Adipose tissue (tissue), 3 donors: ENCODE measurements around the gene ZFP69B. TPM values are rescaled to one million over a fixed set of nuclear protein-coding genes. Genes with fewer than 3 reads are reported as not detected.

ENCODE experiments used
- H3K27ac ChIP-seq: one replicate; pipeline ENCODE4 v1.5.1; 2013; ENCODE audit warnings: low read depth, low read length
- WGBS, 3 donors: extraction: QIAGEN DNeasy Blood & Tissue Kit; methylation state at CpG; one replicate each; pipeline ENCODE4 v1.1.7; 2013; 5-methylcytosine and 5-hydroxymethylcytosine counted together
- polyA plus RNA-seq, 3 donors: library from polyadenylated mRNA; stranded (reverse); fragments of 200-250 nt; gene quantifications; one replicate each; pipeline ENCODE4 v1.2.3, GENCODE V29; 2013
- donor health status: healthy with polysubstance abuse.
- donor health status: Bipolar disorder and iron deficiency.
- donor health status: healthy.

The ZFP69B gene
- polyA plus RNA-seq, 3 donors = 0.22 to 0.70 (median 0.34) TPM

GRCh38 chr1:40507973-40508372 is 57.7 kb downstream of the ZFP69B start:
- H3K27ac ChIP-seq = no peak overlapping the region
- 61 to 69% (median 64%) methylated on average over 6 of the region's 6 CpGs for WGBS, 3 donors

- WGBS, 3 donors = 0 to 1% (median 0%) methylated on average over 73 to 76 of the region's 76 CpGs
- H3K27ac ChIP-seq = no peak within 1 kb of the TSS
These were observed 58.4 kb downstream of the ZFP69B start, which contains the start of gene EXO5 for GRCh38 chr1:40508375-40509341. Gene EXO5 (plus strand): TSS chr1:40508767. CDS start chr1:40514545, 5,778 bp downstream.

Other genes with a start within 250 kb of the ZFP69B start
- gene TMCO2, start 202.5 kb upstream of the ZFP69B start, polyA plus RNA-seq = not detected
- gene ZMPSTE24, start 192.2 kb upstream of the ZFP69B start, polyA plus RNA-seq = 10 to 100 TPM; 10.3 to 16.2 (median 14.7) TPM
- gene COL9A2, start 133.2 kb upstream of the ZFP69B start, polyA plus RNA-seq = 1 to 10 TPM in 2 of 3 donors, under 1 TPM in 1; 0.91 to 2.8 (median 1.0) TPM
- gene SMAP2, start 76.7 kb upstream of the ZFP69B start, polyA plus RNA-seq = 10 to 100 TPM; 13.3 to 57.0 (median 31.4) TPM
- gene ZFP69, start 26.8 kb downstream of the ZFP69B start, polyA plus RNA-seq = 1 to 10 TPM; 1.2 to 5.2 (median 1.4) TPM
- gene EXO5, start 58.3 kb downstream of the ZFP69B start, polyA plus RNA-seq = 1 to 10 TPM; 2.0 to 4.5 (median 4.2) TPM
- 1 to 10 TPM; 1.0 to 1.9 (median 1.6) TPM for gene ZNF684, start 81.2 kb downstream of the ZFP69B start, polyA plus RNA-seq
- gene RIMS3, start 215.2 kb downstream of the ZFP69B start, polyA plus RNA-seq = under 1 TPM; 0.21 to 0.79 (median 0.36) TPM
- gene NFYC, start 241.2 kb downstream of the ZFP69B start, polyA plus RNA-seq = 10 to 100 TPM; 26.5 to 32.9 (median 26.9) TPM